Activated CD8-positive, alpha-beta memory T cell treated with anti-CD3 and anti-CD28 coated beads for 48 hours (primary cell): Measurements from ENCODE around the gene SEMA4G.

Experiments
- DNase-seq, 3 experiments: peaks; one replicate each; pipeline ENCODE4 v3.0.0-alpha.2; 2020; ENCODE audit warnings: low read depth in 2 of 3, low spot score in 2 of 3

SEMA4G gene

GRCh38 chr10:101007099-101007711 lies 37.9 kb downstream of the SEMA4G start:
- no peak for DNase-seq

- no peak for DNase-seq
Observed at GRCh38 chr10:101007915-101008822, 38.9 kb downstream of the SEMA4G start.

GRCh38 chr10:101008823-101009423 lies 39.6 kb downstream of the SEMA4G start:
- no peak for DNase-seq

- DNase-seq: no peak
Observed at GRCh38 chr10:101010329-101010728, 41.0 kb downstream of the SEMA4G start.

GRCh38 chr10:101011517-101012423 lies 42.5 kb downstream of the SEMA4G start:
- no peak for DNase-seq

- peak in 2 of 3 experiments; percentile 63 for DNase-seq
Observed at GRCh38 chr10:101012525-101013364, 43.4 kb downstream of the SEMA4G start.

GRCh38 chr10:101013365-101013825 lies 44.1 kb downstream of the SEMA4G start:
- DNase-seq: no peak

- DNase-seq: peak in 2 of 3 experiments; percentile 71 to 77
Observed at GRCh38 chr10:101014230-101014884, 45.1 kb downstream of the SEMA4G start.

GRCh38 chr10:101014966-101015581 lies 45.8 kb downstream of the SEMA4G start:
- DNase-seq: no peak

GRCh38 chr10:101015582-101015973 lies 46.3 kb downstream of the SEMA4G start:
- DNase-seq: no peak

- DNase-seq: no peak
Observed at GRCh38 chr10:101016814-101017213, 47.5 kb downstream of the SEMA4G start.

GRCh38 chr10:101018118-101018599 lies 48.9 kb downstream of the SEMA4G start:
- DNase-seq: no peak

- DNase-seq: peak in 2 of 3 experiments; percentile 60 to 68
Observed at GRCh38 chr10:101018600-101019439, 49.5 kb downstream of the SEMA4G start.
